ENCODE data around the gene FAM24B. TPM values are rescaled to one million over a fixed set of nuclear protein-coding genes. Genes with fewer than 3 reads are reported as not detected.
A peak's percentile ranks its signal among the peaks of the same experiment; 100 is the strongest.
"Not testable (repeated sequence)": the region's sequence is repeated elsewhere in the genome, so short reads cannot be mapped to it uniquely, and the experiment has no call there.

FAM24B gene
- polyA plus RNA-seq = 10 to 100 TPM in 1 of 3 donors, 1 to 10 TPM in 2; 3.6 to 13.3 (median 5.5) TPM

GRCh38 chr10:122879339-122880273 is at the start of gene FAM24B:
Gene FAM24B (minus strand): TSS chr10:122879581. CDS start chr10:122850515, 29,066 bp downstream.
- peak; percentile 94 to 96 (median 94) for DNase-seq
- Mint-ChIP-seq H3K4me3 (peak within 1 kb of the TSS; percentile 84 to 96 (median 94)), H3K27me3 (ENCODE audit: low read depth in 3 of 3) (peaks cover 7 to 15% (median 7%) of the 10 kb centered on the region in 3 donors), H3K9me3 (peaks cover 0 to 3% (median 0%) of the 10 kb centered on the region in 6 donors), H3K4me1 (peaks cover 28 to 38% of the 10 kb centered on the region in 2 donors), H3K27ac (peak within 1 kb of the TSS; percentile 82 to 95 (median 88)), H3K36me3 (no peaks in the 10 kb centered on the region)

- Mint-ChIP-seq H3K27me3 (ENCODE audit: low read depth in 3 of 3) (peaks cover 1 to 2% (median 2%) of the 10 kb centered on the region in 3 donors), H3K4me1 (no peaks in the 10 kb centered on the region), H3K36me3 (no peaks in the 10 kb centered on the region), H3K4me3 (no peak overlapping the region), H3K9me3 (peaks cover 0 to 4% (median 0%) of the 10 kb centered on the region in 6 donors), H3K27ac (no peak overlapping the region)
- DNase-seq = no peak
These were observed 36.3 kb upstream of the FAM24B start for GRCh38 chr10:122915700-122916099.

GRCh38 chr10:122911889-122912484 is 32.6 kb upstream of the FAM24B start:
- peaks cover 0 to 4% (median 0%) of the 10 kb centered on the region in 6 donors for H3K9me3 Mint-ChIP-seq
- no peaks in the 10 kb centered on the region for H3K4me1 Mint-ChIP-seq
- no peak overlapping the region for H3K4me3 Mint-ChIP-seq
- H3K27me3 Mint-ChIP-seq (ENCODE audit: low read depth in 3 of 3) = peaks cover 0 to 8% (median 2%) of the 10 kb centered on the region in 3 donors
- DNase-seq = peak; percentile 20 to 25 (median 22)
- H3K36me3 Mint-ChIP-seq = no peaks in the 10 kb centered on the region
- H3K27ac Mint-ChIP-seq = no peak overlapping the region

GRCh38 chr10:122910310-122910709 is 30.9 kb upstream of the FAM24B start, which contains the start of gene FAM24A:
Gene FAM24A (plus strand): TSS chr10:122910610. CDS start chr10:122911635, 1,025 bp downstream.
- Mint-ChIP-seq H3K27me3 (ENCODE audit: low read depth in 3 of 3) (peaks cover 0 to 7% (median 2%) of the 10 kb centered on the region in 3 donors), H3K4me1 (no peaks in the 10 kb centered on the region), H3K9me3 (peaks cover 0 to 2% (median 0%) of the 10 kb centered on the region in 6 donors), H3K4me3 (no peak within 1 kb of the TSS), H3K36me3 (no peaks in the 10 kb centered on the region), H3K27ac (no peak within 1 kb of the TSS)
- no peak for DNase-seq

GRCh38 chr10:122903861-122904260 is 24.5 kb upstream of the FAM24B start:
- not testable (repeated sequence) for H3K27ac Mint-ChIP-seq, DNase-seq, H3K4me3 Mint-ChIP-seq, H3K9me3 Mint-ChIP-seq, H3K36me3 Mint-ChIP-seq, H3K4me1 Mint-ChIP-seq
- H3K27me3 Mint-ChIP-seq (ENCODE audit: low read depth in 3 of 3) = peaks cover 0 to 15% (median 10%) of the 10 kb centered on the region in 3 donors

- H3K27me3 Mint-ChIP-seq (ENCODE audit: low read depth in 3 of 3) = no peaks in the 10 kb centered on the region
- peak overlapping the region in 1 of 6 donors; percentile 21 for H3K27ac Mint-ChIP-seq
- H3K9me3 Mint-ChIP-seq = peaks cover 0 to 2% (median 0%) of the 10 kb centered on the region in 6 donors
- DNase-seq = no peak
- no peaks in the 10 kb centered on the region for H3K4me1 Mint-ChIP-seq
- peak overlapping the region in 1 of 5 donors; percentile 12 for H3K4me3 Mint-ChIP-seq
- peaks cover 0 to 5% (median 4%) of the 10 kb centered on the region in 3 donors for H3K36me3 Mint-ChIP-seq
These were observed 15.0 kb upstream of the FAM24B start for GRCh38 chr10:122894261-122894944.

- Mint-ChIP-seq H3K4me1 (peaks cover 10 to 15% of the 10 kb centered on the region in 2 donors), H3K27me3 (ENCODE audit: low read depth in 3 of 3) (peaks cover 3 to 9% (median 3%) of the 10 kb centered on the region in 3 donors), H3K36me3 (peaks cover 0 to 10% (median 6%) of the 10 kb centered on the region in 3 donors), H3K27ac (no peak overlapping the region), H3K4me3 (no peak overlapping the region), H3K9me3 (no peaks in the 10 kb centered on the region)
- DNase-seq = no peak
These were observed 4.8 kb upstream of the FAM24B start for GRCh38 chr10:122884166-122884565.

GRCh38 chr10:122882766-122883165 is 3.4 kb upstream of the FAM24B start:
- peaks cover 0 to 6% (median 4%) of the 10 kb centered on the region in 3 donors for H3K36me3 Mint-ChIP-seq
- H3K27me3 Mint-ChIP-seq (ENCODE audit: low read depth in 3 of 3) = peaks cover 7 to 15% (median 7%) of the 10 kb centered on the region in 3 donors
- DNase-seq = no peak
- H3K4me1 Mint-ChIP-seq = peaks cover 22 to 29% of the 10 kb centered on the region in 2 donors
- no peaks in the 10 kb centered on the region for H3K9me3 Mint-ChIP-seq
- H3K27ac Mint-ChIP-seq = no peak overlapping the region
- H3K4me3 Mint-ChIP-seq = no peak overlapping the region

GRCh38 chr10:122878799-122879338 is 512 bp downstream of the FAM24B start:
- peaks cover 28 to 38% of the 10 kb centered on the region in 2 donors for H3K4me1 Mint-ChIP-seq
- peaks cover 0 to 3% (median 0%) of the 10 kb centered on the region in 6 donors for H3K9me3 Mint-ChIP-seq
- DNase-seq = no peak
- H3K27me3 Mint-ChIP-seq (ENCODE audit: low read depth in 3 of 3) = peaks cover 7 to 15% (median 7%) of the 10 kb centered on the region in 3 donors
- H3K27ac Mint-ChIP-seq = peak overlapping the region; percentile 82 to 95 (median 88)
- H3K4me3 Mint-ChIP-seq = peak overlapping the region; percentile 84 to 96 (median 94)
- no peaks in the 10 kb centered on the region for H3K36me3 Mint-ChIP-seq

- Mint-ChIP-seq H3K27me3 (ENCODE audit: low read depth in 3 of 3) (peaks cover 7 to 15% (median 7%) of the 10 kb centered on the region in 3 donors), H3K36me3 (no peaks in the 10 kb centered on the region), H3K27ac (no peak overlapping the region), H3K4me3 (peak overlapping the region in 3 of 5 donors; percentile 12 to 28 (median 17)), H3K9me3 (peaks cover 0 to 3% (median 0%) of the 10 kb centered on the region in 6 donors), H3K4me1 (peaks cover 28 to 38% of the 10 kb centered on the region in 2 donors)
- DNase-seq = no peak
These were observed 2.1 kb downstream of the FAM24B start for GRCh38 chr10:122877264-122877663.

GRCh38 chr10:122876467-122876855 is 2.9 kb downstream of the FAM24B start:
- DNase-seq = no peak
- peaks cover 0 to 3% (median 0%) of the 10 kb centered on the region in 6 donors for H3K9me3 Mint-ChIP-seq
- H3K4me1 Mint-ChIP-seq = peaks cover 28 to 38% of the 10 kb centered on the region in 2 donors
- peaks cover 7 to 17% (median 7%) of the 10 kb centered on the region in 3 donors for H3K27me3 Mint-ChIP-seq (ENCODE audit: low read depth in 3 of 3)
- no peak overlapping the region for H3K27ac Mint-ChIP-seq
- peaks cover 0 to 5% (median 5%) of the 10 kb centered on the region in 3 donors for H3K36me3 Mint-ChIP-seq
- no peak overlapping the region for H3K4me3 Mint-ChIP-seq

GRCh38 chr10:122875843-122876466 is 3.4 kb downstream of the FAM24B start:
- H3K4me3 Mint-ChIP-seq = no peak overlapping the region
- no peak overlapping the region for H3K27ac Mint-ChIP-seq
- peaks cover 28 to 38% of the 10 kb centered on the region in 2 donors for H3K4me1 Mint-ChIP-seq
- peaks cover 7 to 17% (median 7%) of the 10 kb centered on the region in 3 donors for H3K27me3 Mint-ChIP-seq (ENCODE audit: low read depth in 3 of 3)
- DNase-seq = no peak
- H3K36me3 Mint-ChIP-seq = peaks cover 0 to 5% (median 5%) of the 10 kb centered on the region in 3 donors
- peaks cover 0 to 3% (median 0%) of the 10 kb centered on the region in 6 donors for H3K9me3 Mint-ChIP-seq
